GM21576 (cell line): Measurements from ENCODE around the gene ZFP91.
"Not testable (repeated sequence)": the region's sequence is repeated elsewhere in the genome, so short reads cannot be mapped to it uniquely, and the experiment has no call there.

ENCODE experiments used
- ATAC-seq: cut with Tn5 transposase; IDR thresholded peaks from one replicate; pipeline ENCODE4 v1.9.1; 2021; ENCODE audit warnings: mild to moderate bottlenecking, moderate library complexity; ENCODE audit not compliant: unreplicated experiment

The ZFP91 gene

GRCh38 chr11:58578635-58579191, at the start of gene ZFP91:
ZFP91 (plus strand) TSS chr11:58579063; CDS start chr11:58579282, 219 bp downstream.
- peak; percentile 32 for ATAC-seq

- ATAC-seq: no peak
Measured at GRCh38 chr11:58530236-58530635, 48.6 kb upstream of the ZFP91 start.

GRCh38 chr11:58531865-58532341, 47.0 kb upstream of the ZFP91 start:
- no peak for ATAC-seq

- no peak for ATAC-seq
Measured at GRCh38 chr11:58546841-58547240, 32.0 kb upstream of the ZFP91 start.

- ATAC-seq: no peak
Measured at GRCh38 chr11:58549644-58550043, 29.2 kb upstream of the ZFP91 start.

- no peak for ATAC-seq
Measured at GRCh38 chr11:58560842-58561241, 18.0 kb upstream of the ZFP91 start.

GRCh38 chr11:58561394-58562098, 17.3 kb upstream of the ZFP91 start:
- no peak for ATAC-seq

- peak; percentile 88 for ATAC-seq
Measured at GRCh38 chr11:58562375-58562800, 16.5 kb upstream of the ZFP91 start.

GRCh38 chr11:58564231-58564630, 14.6 kb upstream of the ZFP91 start:
- no peak for ATAC-seq

- peak; percentile 90 for ATAC-seq
Measured at GRCh38 chr11:58567889-58568512, 10.9 kb upstream of the ZFP91 start.

GRCh38 chr11:58572906-58573305, 6.0 kb upstream of the ZFP91 start:
- not testable (repeated sequence) for ATAC-seq

GRCh38 chr11:58573451-58574104, 5.3 kb upstream of the ZFP91 start:
- ATAC-seq: peak; percentile 28

- ATAC-seq: no peak
Measured at GRCh38 chr11:58574881-58575280, 4.0 kb upstream of the ZFP91 start.

GRCh38 chr11:58575377-58576020, 3.4 kb upstream of the ZFP91 start, which contains the start of gene LPXN:
LPXN (minus strand) TSS chr11:58575856; CDS start chr11:58575772, 84 bp downstream.
- no peak for ATAC-seq

GRCh38 chr11:58576887-58577471, 1.9 kb upstream of the ZFP91 start:
- no peak for ATAC-seq

GRCh38 chr11:58577555-58578135, 1.2 kb upstream of the ZFP91 start:
- peak; percentile 45 for ATAC-seq

- no peak for ATAC-seq
Measured at GRCh38 chr11:58578136-58578634, 678 bp upstream of the ZFP91 start.

GRCh38 chr11:58579192-58580129, 598 bp downstream of the ZFP91 start:
- ATAC-seq: peak; percentile 38

- no peak for ATAC-seq
Measured at GRCh38 chr11:58580311-58580710, 1.4 kb downstream of the ZFP91 start.
